ENCODE data around the gene CR2. TPM values are rescaled to one million over a fixed set of nuclear protein-coding genes. Genes with fewer than 3 reads are reported as not detected.

CR2 gene
- total RNA-seq, 1 experiment from 2014 or later = 1.8 TPM

DNA sequence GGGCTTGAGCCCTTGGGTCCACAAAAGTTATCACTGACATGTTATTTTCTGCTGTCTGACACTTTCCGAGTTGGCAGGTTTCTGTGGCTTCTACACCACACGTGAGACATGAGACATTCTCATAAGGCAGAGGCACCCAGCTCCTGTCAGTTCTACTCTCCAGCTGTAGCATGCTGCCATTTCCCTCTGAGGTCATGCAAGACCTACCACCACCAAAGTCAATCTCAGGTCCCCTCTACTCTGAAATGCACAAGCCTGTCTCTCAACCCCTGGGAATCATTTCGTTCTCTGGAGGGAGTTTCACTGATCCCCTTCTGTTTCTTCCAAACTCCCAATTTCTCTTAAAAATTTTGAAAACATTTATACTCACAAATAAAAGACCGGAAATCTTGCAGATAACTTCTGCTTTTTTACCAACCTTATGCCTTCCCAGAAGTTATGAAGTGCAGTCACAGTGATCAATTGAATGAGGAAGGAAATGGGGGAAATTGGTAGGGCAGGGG lies 39.5 kb upstream of the CR2 start:
- Histone ChIP-seq H3K27me3 (ENCODE audit: insufficient read depth, low read length) (no peaks in the 10 kb centered on the region), H3K23ac (ENCODE audit: insufficient read length, low read depth, low read length) (no peak overlapping the region), H3K18ac (ENCODE audit: insufficient read length, low read depth, low read length) (no peak overlapping the region), H3K9ac (ENCODE audit: extremely low read depth, insufficient read length, low read length) (no peak overlapping the region), H4K8ac (replicated peaks; ENCODE audit: insufficient read length, low read depth, low read length) (no peak overlapping the region), H3K23me2 (ENCODE audit: insufficient read length, low read depth, low read length, poor library complexity, severe bottlenecking) (no peaks in the 10 kb centered on the region), H2BK12ac (ENCODE audit: insufficient read length, low read depth, low read length) (no peak overlapping the region), H2BK5ac (ENCODE audit: insufficient read length, low read length) (no peak overlapping the region), H4K91ac (ENCODE audit: insufficient read length, low read depth, low read length) (no peak overlapping the region), H3K14ac (ENCODE audit: insufficient read depth, low read length) (no peak overlapping the region), H3T11ph (ENCODE audit: low read length) (no peak overlapping the region), H3K79me1 (ENCODE audit: insufficient read depth, low read depth, low read length, poor library complexity, severe bottlenecking) (no peaks in the 10 kb centered on the region), H3K56ac (ENCODE audit: insufficient read length, low read depth, low read length) (no peak overlapping the region), H3K4ac (ENCODE audit: low read depth, low read length) (no peak overlapping the region), H3K4me1 (ENCODE audit: insufficient read depth, low read length) (no peaks in the 10 kb centered on the region), H2AFZ (ENCODE audit: low read length) (no peak overlapping the region), H3K27ac (ENCODE audit: insufficient read length, low read depth, low read length) (no peak overlapping the region), H3K4me2 (ENCODE audit: insufficient read depth, insufficient read length, low read length) (no peak overlapping the region), H2BK20ac (ENCODE audit: low read depth, low read length, poor library complexity, severe bottlenecking) (no peak overlapping the region), H3K9me3 (ENCODE audit: control insufficient read depth, low read depth, low read length) (no peaks in the 10 kb centered on the region), H2AK5ac (ENCODE audit: insufficient read length, low read length) (no peak overlapping the region), H2BK120ac (ENCODE audit: low read depth, low read length, poor library complexity, severe bottlenecking) (no peak overlapping the region), H2BK15ac (ENCODE audit: low read depth, low read length) (no peak overlapping the region), H4K5ac (ENCODE audit: insufficient read length, low read depth, low read length) (no peak overlapping the region), H4K20me1 (ENCODE audit: control insufficient read depth, insufficient read depth, insufficient read length) (no peaks in the 10 kb centered on the region), H3K79me2 (ENCODE audit: insufficient read depth, low read length) (no peaks in the 10 kb centered on the region)
- no peak for DNase-seq
- TF ChIP-seq, protein P1, sequence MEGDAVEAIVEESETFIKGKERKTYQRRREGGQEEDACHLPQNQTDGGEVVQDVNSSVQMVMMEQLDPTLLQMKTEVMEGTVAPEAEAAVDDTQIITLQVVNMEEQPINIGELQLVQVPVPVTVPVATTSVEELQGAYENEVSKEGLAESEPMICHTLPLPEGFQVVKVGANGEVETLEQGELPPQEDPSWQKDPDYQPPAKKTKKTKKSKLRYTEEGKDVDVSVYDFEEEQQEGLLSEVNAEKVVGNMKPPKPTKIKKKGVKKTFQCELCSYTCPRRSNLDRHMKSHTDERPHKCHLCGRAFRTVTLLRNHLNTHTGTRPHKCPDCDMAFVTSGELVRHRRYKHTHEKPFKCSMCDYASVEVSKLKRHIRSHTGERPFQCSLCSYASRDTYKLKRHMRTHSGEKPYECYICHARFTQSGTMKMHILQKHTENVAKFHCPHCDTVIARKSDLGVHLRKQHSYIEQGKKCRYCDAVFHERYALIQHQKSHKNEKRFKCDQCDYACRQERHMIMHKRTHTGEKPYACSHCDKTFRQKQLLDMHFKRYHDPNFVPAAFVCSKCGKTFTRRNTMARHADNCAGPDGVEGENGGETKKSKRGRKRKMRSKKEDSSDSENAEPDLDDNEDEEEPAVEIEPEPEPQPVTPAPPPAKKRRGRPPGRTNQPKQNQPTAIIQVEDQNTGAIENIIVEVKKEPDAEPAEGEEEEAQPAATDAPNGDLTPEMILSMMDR (conservative IDR thresholded peaks at IDR 0.05) = no peak
- Mint-ChIP-seq H3K36me3 (ENCODE audit: insufficient read depth in 1 of 3, low read depth in 3 of 3) (no peaks in the 10 kb centered on the region), H3K4me3 (no peak overlapping the region), H3K27me3 (ENCODE audit: low read depth) (no peaks in the 10 kb centered on the region), H3K9me3 (no peaks in the 10 kb centered on the region; a peak in 1 of 5 replicates), H3K27ac (no peak overlapping the region; a peak in 2 of 7 replicates), H3K4me1 (peaks cover 2% of the 10 kb centered on the region in 2 experiments; a peak in 3 of 4 replicates)
- WGBS (ENCODE audit: extremely low coverage, insufficient read length, low lambda C conversion rate) = no CpG with 5 or more reads among the region's 4 CpGs

Data from H9 (cell line).